ENCODE results near the gene OR6K2.

Gene OR6K2

GRCh38 chr1:158716335-158716734 is 15.9 kb upstream of the OR6K2 start:
- Histone ChIP-seq H3K27me3 (ENCODE audit: control insufficient read depth, insufficient read depth, low read length) (no peaks in the 10 kb centered on the region), H3K36me3 (ENCODE audit: control insufficient read depth, insufficient read depth, low read length) (no peaks in the 10 kb centered on the region), H3K79me2 (no peaks in the 10 kb centered on the region), H3K4me1 (no peaks in the 10 kb centered on the region), H3K27ac (no peak overlapping the region), H3K9me3 (ENCODE audit: control insufficient read depth, low read length) (no peaks in the 10 kb centered on the region), H2AFZ (no peak overlapping the region), H3K4me2 (ENCODE audit: low read length) (no peak overlapping the region), H3K4me3 (ENCODE audit: low read depth, low read length) (no peak overlapping the region), H3K9ac (no peak overlapping the region)
- no peak for TF ChIP-seq CTCF (IDR thresholded peaks at IDR 0.05)

GRCh38 chr1:158714754-158715153 is 14.3 kb upstream of the OR6K2 start:
- Histone ChIP-seq H3K4me2 (ENCODE audit: low read length) (no peak overlapping the region), H3K79me2 (no peaks in the 10 kb centered on the region), H3K27me3 (ENCODE audit: control insufficient read depth, insufficient read depth, low read length) (no peaks in the 10 kb centered on the region), H3K9ac (no peak overlapping the region), H3K9me3 (ENCODE audit: control insufficient read depth, low read length) (no peaks in the 10 kb centered on the region), H3K4me1 (no peaks in the 10 kb centered on the region), H3K36me3 (ENCODE audit: control insufficient read depth, insufficient read depth, low read length) (no peaks in the 10 kb centered on the region), H2AFZ (no peak overlapping the region), H3K27ac (no peak overlapping the region), H3K4me3 (ENCODE audit: low read depth, low read length) (no peak overlapping the region)
- no peak for TF ChIP-seq CTCF (IDR thresholded peaks at IDR 0.05)

GRCh38 chr1:158711098-158711497 is 10.6 kb upstream of the OR6K2 start:
- Histone ChIP-seq H3K4me2 (ENCODE audit: low read length) (no peak overlapping the region), H3K79me2 (no peaks in the 10 kb centered on the region), H3K36me3 (ENCODE audit: control insufficient read depth, insufficient read depth, low read length) (no peaks in the 10 kb centered on the region), H3K27me3 (ENCODE audit: control insufficient read depth, insufficient read depth, low read length) (no peaks in the 10 kb centered on the region), H3K4me3 (ENCODE audit: low read depth, low read length) (no peak overlapping the region), H2AFZ (no peak overlapping the region), H3K9ac (no peak overlapping the region), H3K27ac (no peak overlapping the region), H3K9me3 (ENCODE audit: control insufficient read depth, low read length) (no peaks in the 10 kb centered on the region), H3K4me1 (no peaks in the 10 kb centered on the region)
- TF ChIP-seq CTCF (IDR thresholded peaks at IDR 0.05) = no peak

GRCh38 chr1:158706096-158706495 is 5.6 kb upstream of the OR6K2 start:
- Histone ChIP-seq H3K36me3 (ENCODE audit: control insufficient read depth, insufficient read depth, low read length) (no peaks in the 10 kb centered on the region), H3K27me3 (ENCODE audit: control insufficient read depth, insufficient read depth, low read length) (no peaks in the 10 kb centered on the region)

More at GRCh38 chr1:158706096-158706495, 5.6 kb upstream of the OR6K2 start:
- Histone ChIP-seq H2AFZ (no peak overlapping the region), H3K27ac (no peak overlapping the region), H3K4me3 (ENCODE audit: low read depth, low read length) (no peak overlapping the region), H3K9ac (no peak overlapping the region), H3K79me2 (no peaks in the 10 kb centered on the region), H3K4me1 (no peaks in the 10 kb centered on the region), H3K4me2 (ENCODE audit: low read length) (no peak overlapping the region), H3K9me3 (ENCODE audit: control insufficient read depth, low read length) (no peaks in the 10 kb centered on the region)
- no peak for TF ChIP-seq CTCF (IDR thresholded peaks at IDR 0.05)
